ENCODE results near the gene CADM2.

CADM2 gene

GRCh38 chr3:85159376-85159775 is 200.6 kb downstream of the CADM2 start:
- Histone ChIP-seq H3K4me3 (ENCODE audit: low read depth, low read length, poor library complexity, severe bottlenecking) (no peak overlapping the region), H3K27me3 (ENCODE audit: insufficient read depth, low read length) (no peaks in the 10 kb centered on the region), H3K9me2 (ENCODE audit: low read depth, low read length) (no peaks in the 10 kb centered on the region), H3K9ac (ENCODE audit: low read length) (no peak overlapping the region), H3K9me3 (ENCODE audit: low read length) (no peaks in the 10 kb centered on the region), H3K27ac (ENCODE audit: low read depth, low read length, poor library complexity, severe bottlenecking) (no peak overlapping the region), H3K79me2 (ENCODE audit: insufficient read depth, low read length) (no peaks in the 10 kb centered on the region), H3K4me1 (ENCODE audit: insufficient read depth, low read length, severe bottlenecking) (no peaks in the 10 kb centered on the region), H3F3A (ENCODE audit: insufficient read depth, low read length) (no peaks in the 10 kb centered on the region), H4K20me1 (ENCODE audit: insufficient read depth, low read length) (no peaks in the 10 kb centered on the region), H2AFZ (ENCODE audit: low read length) (no peak overlapping the region), H3K36me3 (ENCODE audit: insufficient read depth, low read length) (no peaks in the 10 kb centered on the region), H3K4me2 (ENCODE audit: low read length) (no peak overlapping the region)
- TF ChIP-seq EZH2 (IDR thresholded peaks at IDR 0.05; ENCODE audit: borderline replicate concordance, low read length) = no peak
- no peak for TF ChIP-seq CTCF (IDR thresholded peaks at IDR 0.05; ENCODE audit: low read length)

- no peak for TF ChIP-seq EZH2 (IDR thresholded peaks at IDR 0.05; ENCODE audit: borderline replicate concordance, low read length)
- TF ChIP-seq CTCF (IDR thresholded peaks at IDR 0.05; ENCODE audit: low read length) = no peak
- no peak overlapping the region for H3K4me2 ChIP-seq (ENCODE audit: low read length)
- no peak overlapping the region for H3K9ac ChIP-seq (ENCODE audit: low read length)
- no peak overlapping the region for H3K4me3 ChIP-seq (ENCODE audit: low read depth, low read length, poor library complexity, severe bottlenecking)
- no peaks in the 10 kb centered on the region for H3K36me3 ChIP-seq (ENCODE audit: insufficient read depth, low read length)
- H3K9me2 ChIP-seq (ENCODE audit: low read depth, low read length) = no peaks in the 10 kb centered on the region
- H3K79me2 ChIP-seq (ENCODE audit: insufficient read depth, low read length) = no peaks in the 10 kb centered on the region
- H3F3A ChIP-seq (ENCODE audit: insufficient read depth, low read length) = no peaks in the 10 kb centered on the region
- H3K4me1 ChIP-seq (ENCODE audit: insufficient read depth, low read length, severe bottlenecking) = no peaks in the 10 kb centered on the region
- no peaks in the 10 kb centered on the region for H4K20me1 ChIP-seq (ENCODE audit: insufficient read depth, low read length)
- no peak overlapping the region for H3K27ac ChIP-seq (ENCODE audit: low read depth, low read length, poor library complexity, severe bottlenecking)
- no peak overlapping the region for H2AFZ ChIP-seq (ENCODE audit: low read length)
- no peaks in the 10 kb centered on the region for H3K9me3 ChIP-seq (ENCODE audit: low read length)
- no peaks in the 10 kb centered on the region for H3K27me3 ChIP-seq (ENCODE audit: insufficient read depth, low read length)
Observed at GRCh38 chr3:85161544-85161943, 202.8 kb downstream of the CADM2 start.

GRCh38 chr3:85162905-85163304 is 204.1 kb downstream of the CADM2 start:
- H4K20me1 ChIP-seq (ENCODE audit: insufficient read depth, low read length) = no peaks in the 10 kb centered on the region
- no peak overlapping the region for H3K4me2 ChIP-seq (ENCODE audit: low read length)
- H3K79me2 ChIP-seq (ENCODE audit: insufficient read depth, low read length) = no peaks in the 10 kb centered on the region
- H3K9me3 ChIP-seq (ENCODE audit: low read length) = no peaks in the 10 kb centered on the region
- no peak overlapping the region for H2AFZ ChIP-seq (ENCODE audit: low read length)
- no peak overlapping the region for H3K27ac ChIP-seq (ENCODE audit: low read depth, low read length, poor library complexity, severe bottlenecking)
- H3K4me3 ChIP-seq (ENCODE audit: low read depth, low read length, poor library complexity, severe bottlenecking) = no peak overlapping the region
- H3K27me3 ChIP-seq (ENCODE audit: insufficient read depth, low read length) = no peaks in the 10 kb centered on the region
- H3K4me1 ChIP-seq (ENCODE audit: insufficient read depth, low read length, severe bottlenecking) = no peaks in the 10 kb centered on the region
- H3K36me3 ChIP-seq (ENCODE audit: insufficient read depth, low read length) = no peaks in the 10 kb centered on the region
- no peaks in the 10 kb centered on the region for H3F3A ChIP-seq (ENCODE audit: insufficient read depth, low read length)
- no peak overlapping the region for H3K9ac ChIP-seq (ENCODE audit: low read length)
- TF ChIP-seq EZH2 (IDR thresholded peaks at IDR 0.05; ENCODE audit: borderline replicate concordance, low read length) (no peak), CTCF (IDR thresholded peaks at IDR 0.05; ENCODE audit: low read length) (no peak)
- H3K9me2 ChIP-seq (ENCODE audit: low read depth, low read length) = no peaks in the 10 kb centered on the region
